ENCODE data around the gene ADAM12. TPM values are rescaled to one million over a fixed set of nuclear protein-coding genes. Genes with fewer than 3 reads are reported as not detected.

ADAM12 gene
- total and polyA plus RNA-seq, 2 of the 13 experiments (the other 11 are each of a cell fraction or from before 2014, with no cell fraction given), result not detected

- TF ChIP-seq ZHX2 (IDR thresholded peaks at IDR 0.05; ENCODE audit: low read depth) (no peak), ZHX2 (CRISPR knock-in tag; IDR thresholded peaks at IDR 0.05; ENCODE audit: borderline replicate concordance) (no peak), ZNF891 (CRISPR knock-in tag; IDR thresholded peaks at IDR 0.05) (no peak), PRDM4 (CRISPR knock-in tag; IDR thresholded peaks at IDR 0.05; ENCODE audit: borderline replicate concordance) (no peak), ZFP41 (CRISPR knock-in tag; IDR thresholded peaks at IDR 0.05; ENCODE audit: borderline replicate concordance) (no peak), ZNF543 (CRISPR knock-in tag; IDR thresholded peaks at IDR 0.05) (no peak), ZNF546 (CRISPR knock-in tag; conservative IDR thresholded peaks at IDR 0.05) (no peak), ZNF292 (CRISPR knock-in tag; IDR thresholded peaks at IDR 0.05; ENCODE audit: borderline replicate concordance, low read depth) (no peak)
Observed at GRCh38 chr10:125983161-125983560, 405.1 kb downstream of the ADAM12 start (continued).
